B cell (primary cell): ENCODE data around the gene GTPBP3.

Source experiments
- EZH2 ChIP-seq: IDR thresholded peaks from 2 replicates; pipeline ENCODE4 v1.6.1; 2012; ENCODE audit warnings: borderline replicate concordance, low read depth, mild to moderate bottlenecking, moderate library complexity, low read length; ENCODE audit not compliant: insufficient read depth, poor library complexity, severe bottlenecking
- TF ChIP-seq, protein P1 (sequence below): fragments of 200-600 bp; IDR thresholded peaks from one replicate; pipeline ENCODE4 v1.8.0; 2022; ENCODE audit warnings: antibody characterized with exemption, mild to moderate bottlenecking

DNA sequence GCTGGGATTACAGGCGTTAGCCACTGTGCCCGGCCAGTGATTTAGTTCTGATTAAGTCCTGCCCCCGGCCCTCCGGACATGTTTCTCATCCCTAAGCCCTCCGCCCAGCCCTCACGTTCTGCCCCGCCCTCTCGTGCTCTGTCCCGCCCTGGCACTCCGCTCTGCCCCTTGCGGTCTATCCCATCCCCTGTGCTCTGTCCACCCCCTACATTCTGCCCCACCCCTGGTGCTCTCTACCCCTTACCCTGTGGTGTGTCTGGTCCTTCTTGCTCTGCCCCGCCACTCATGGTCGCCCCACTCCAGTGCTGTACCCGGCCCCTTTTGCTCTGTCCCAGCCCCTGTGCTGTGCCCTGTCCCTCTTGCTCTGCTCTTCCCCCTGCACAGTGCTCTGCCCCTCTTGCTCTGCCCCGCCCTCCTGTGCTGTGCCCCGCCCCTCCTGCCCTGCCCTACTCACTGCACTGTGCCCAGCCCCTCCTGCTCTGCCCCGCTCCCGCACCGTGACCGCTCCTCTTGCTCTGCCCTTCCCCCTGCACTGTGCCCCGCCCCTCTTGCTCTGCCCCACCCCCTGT lies 3.0 kb downstream of the GTPBP3 start:
- TF ChIP-seq, protein P1, sequence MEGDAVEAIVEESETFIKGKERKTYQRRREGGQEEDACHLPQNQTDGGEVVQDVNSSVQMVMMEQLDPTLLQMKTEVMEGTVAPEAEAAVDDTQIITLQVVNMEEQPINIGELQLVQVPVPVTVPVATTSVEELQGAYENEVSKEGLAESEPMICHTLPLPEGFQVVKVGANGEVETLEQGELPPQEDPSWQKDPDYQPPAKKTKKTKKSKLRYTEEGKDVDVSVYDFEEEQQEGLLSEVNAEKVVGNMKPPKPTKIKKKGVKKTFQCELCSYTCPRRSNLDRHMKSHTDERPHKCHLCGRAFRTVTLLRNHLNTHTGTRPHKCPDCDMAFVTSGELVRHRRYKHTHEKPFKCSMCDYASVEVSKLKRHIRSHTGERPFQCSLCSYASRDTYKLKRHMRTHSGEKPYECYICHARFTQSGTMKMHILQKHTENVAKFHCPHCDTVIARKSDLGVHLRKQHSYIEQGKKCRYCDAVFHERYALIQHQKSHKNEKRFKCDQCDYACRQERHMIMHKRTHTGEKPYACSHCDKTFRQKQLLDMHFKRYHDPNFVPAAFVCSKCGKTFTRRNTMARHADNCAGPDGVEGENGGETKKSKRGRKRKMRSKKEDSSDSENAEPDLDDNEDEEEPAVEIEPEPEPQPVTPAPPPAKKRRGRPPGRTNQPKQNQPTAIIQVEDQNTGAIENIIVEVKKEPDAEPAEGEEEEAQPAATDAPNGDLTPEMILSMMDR = no peak
- no peak for TF ChIP-seq EZH2
